ENCODE results near the gene TLE3. TPM values are rescaled to one million over a fixed set of nuclear protein-coding genes. Genes with fewer than 3 reads are reported as not detected.
"Not testable (repeated sequence)": the region's sequence is repeated elsewhere in the genome, so short reads cannot be mapped to it uniquely, and the experiment has no call there.

TLE3 gene
- total RNA-seq = 13.4 TPM
- long read RNA-seq, partial matches to known transcripts = 2 of 6 reads
- long read RNA-seq, other reads (novel, unspliced or antisense) = 4 of 6 reads

DNA sequence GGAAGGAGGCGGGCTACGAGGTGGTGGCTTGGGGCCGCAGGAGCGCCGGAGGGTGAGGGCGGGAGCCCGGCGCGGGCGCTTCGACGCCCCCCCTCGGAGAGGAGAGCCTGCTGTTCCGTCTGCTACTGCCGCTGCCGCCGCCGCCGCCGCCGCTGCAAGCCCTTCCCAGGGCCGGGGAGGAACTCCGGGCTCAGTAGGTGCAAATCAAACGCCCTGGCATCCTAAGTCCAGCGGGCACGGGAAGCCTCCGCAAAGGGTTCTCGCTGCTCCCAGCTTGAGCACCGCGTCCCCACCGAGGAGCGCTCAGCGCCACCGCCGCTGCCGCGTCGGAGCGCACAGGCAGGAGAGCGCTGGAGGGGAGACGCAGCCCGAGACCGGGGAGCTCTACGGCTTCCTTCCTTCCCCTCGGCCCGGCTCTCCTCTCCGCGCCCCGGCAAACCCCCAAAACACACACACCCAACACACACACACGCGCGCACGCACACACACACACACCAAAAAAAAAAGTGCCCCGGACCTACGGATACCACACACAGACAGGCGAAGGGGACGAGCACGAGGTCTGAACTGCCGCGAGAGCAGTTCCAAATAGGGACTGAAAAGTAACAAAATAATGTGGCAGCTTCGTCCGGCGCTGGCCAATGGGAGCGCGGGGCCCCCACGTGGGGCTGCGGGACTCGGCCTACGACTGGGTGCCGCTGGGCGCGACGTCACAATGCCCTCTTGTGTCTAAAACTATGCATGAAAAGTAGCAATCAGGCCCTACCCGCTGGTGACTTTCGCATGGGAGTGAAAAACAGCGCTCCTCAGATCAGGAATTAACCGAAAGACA is at the start of gene TLE3:
Gene TLE3 (minus strand): TSS at position 597 of the 832 bp plus-strand sequence. CDS start 1,119 bp downstream, outside the sequence.
- intact Hi-C loops (cut with DNase I) = no loop called here
- DNase-seq (peak; percentile 100), ATAC-seq (ENCODE audit: poor library complexity) (peak; percentile 71)

- no peak for ATAC-seq (ENCODE audit: poor library complexity)
- intact Hi-C loops (cut with DNase I) = no loop called here
- no peak for DNase-seq
These were observed 49.6 kb upstream of the TLE3 start for GRCh38 chr15:70147178-70147760.

DNA sequence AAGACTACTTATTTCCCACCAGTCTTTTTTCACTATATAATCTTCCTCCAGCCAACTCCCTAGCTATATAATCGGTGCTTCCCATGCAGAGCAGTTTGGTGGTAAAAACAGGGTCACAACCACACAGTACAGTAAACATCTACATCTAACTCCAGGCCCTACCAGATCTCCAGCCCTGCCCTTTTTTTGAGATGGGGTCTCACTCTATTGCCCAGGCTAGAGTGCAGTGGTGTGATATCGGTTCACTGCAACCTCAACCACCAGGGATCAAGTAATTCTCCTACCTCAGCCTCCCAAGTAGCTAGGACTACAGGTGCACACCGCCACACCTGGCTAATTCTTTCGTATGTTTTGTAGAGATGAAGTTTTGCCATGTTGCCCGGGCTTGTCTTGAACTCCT is 49.1 kb upstream of the TLE3 start:
- no peak for DNase-seq

GRCh38 chr15:70146162-70146561 is 48.4 kb upstream of the TLE3 start:
- DNase-seq (no peak), ATAC-seq (ENCODE audit: poor library complexity) (no peak)

More for the DNA sequence above, 49.1 kb upstream of the TLE3 start:
- ATAC-seq (ENCODE audit: poor library complexity) = no peak
- intact Hi-C loops (cut with DNase I) = no loop called here

DNA sequence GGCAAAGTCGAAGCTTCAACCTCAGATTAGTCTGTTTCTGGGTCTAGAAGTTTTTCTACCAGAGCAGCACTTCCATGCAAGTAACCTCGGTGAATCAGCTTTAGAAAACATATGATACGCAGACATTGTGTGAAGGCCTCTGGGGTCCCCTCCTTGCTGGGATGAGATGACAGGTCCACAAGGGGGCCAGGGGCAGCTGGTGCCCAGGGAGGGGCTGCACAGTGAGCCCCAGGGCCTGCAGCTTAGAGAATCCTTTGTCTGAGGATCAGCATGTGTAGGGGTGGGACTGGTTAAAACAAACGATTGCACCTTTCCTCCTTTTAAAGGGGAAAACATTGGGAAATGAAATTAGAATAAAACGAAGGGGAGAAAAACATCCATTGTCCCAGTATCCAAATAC is 47.5 kb upstream of the TLE3 start:
- intact Hi-C loops (cut with DNase I) = no loop called here
- ATAC-seq (ENCODE audit: poor library complexity) = no peak

More at GRCh38 chr15:70146162-70146561, 48.4 kb upstream of the TLE3 start:
- intact Hi-C loops (cut with DNase I) = no loop called here

DNA sequence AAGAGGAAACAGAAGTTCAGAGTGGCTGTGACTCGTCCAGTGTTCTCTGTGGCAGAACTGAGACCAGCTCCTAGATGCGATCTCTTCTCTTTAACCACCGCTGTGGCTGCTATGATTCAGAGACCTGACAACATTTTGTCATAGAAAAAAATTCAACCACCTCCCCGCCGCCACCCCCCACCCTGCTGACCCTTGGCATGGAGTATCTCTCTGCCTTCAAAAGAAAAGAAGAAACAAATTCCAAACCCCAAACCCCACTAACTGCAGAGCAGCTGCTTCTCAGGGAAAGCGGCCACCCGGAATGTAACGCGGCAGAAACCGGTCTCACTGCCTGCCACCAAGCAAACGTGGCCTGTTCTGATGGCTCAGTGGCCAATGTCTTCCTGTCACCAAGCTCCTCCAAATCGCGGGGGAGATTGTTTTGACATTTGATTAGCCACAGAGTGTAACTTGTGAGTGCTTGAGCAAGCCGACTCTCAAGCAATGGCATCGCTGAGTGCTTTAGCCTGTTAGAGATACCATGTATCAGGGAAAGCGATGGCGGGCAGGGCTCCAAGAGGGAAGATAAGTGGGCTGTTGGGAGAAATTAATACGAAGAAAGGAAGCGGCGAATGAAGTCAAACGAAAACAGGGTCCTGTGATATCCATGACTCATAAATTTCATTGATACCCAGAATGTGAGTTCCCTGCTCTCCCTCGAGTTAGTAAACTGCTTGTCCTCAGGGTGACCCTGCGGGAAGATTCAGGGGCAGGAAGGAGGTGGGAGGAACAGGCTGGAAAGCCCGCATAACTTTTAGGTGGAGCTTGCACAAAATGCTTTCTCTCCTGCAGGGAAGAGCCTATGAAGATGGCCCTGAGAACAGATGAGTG is 44.8 kb upstream of the TLE3 start:
- intact Hi-C loops (cut with DNase I) = no loop called here
- DNase-seq = peak; percentile 80
- ATAC-seq (ENCODE audit: poor library complexity) = peak; percentile 88

More for the DNA sequence above, 47.5 kb upstream of the TLE3 start:
- DNase-seq = no peak

- no peak for DNase-seq
- intact Hi-C loops (cut with DNase I) = no loop called here
- no peak for ATAC-seq (ENCODE audit: poor library complexity)
These were observed 44.3 kb upstream of the TLE3 start for GRCh38 chr15:70142072-70142321.

DNA sequence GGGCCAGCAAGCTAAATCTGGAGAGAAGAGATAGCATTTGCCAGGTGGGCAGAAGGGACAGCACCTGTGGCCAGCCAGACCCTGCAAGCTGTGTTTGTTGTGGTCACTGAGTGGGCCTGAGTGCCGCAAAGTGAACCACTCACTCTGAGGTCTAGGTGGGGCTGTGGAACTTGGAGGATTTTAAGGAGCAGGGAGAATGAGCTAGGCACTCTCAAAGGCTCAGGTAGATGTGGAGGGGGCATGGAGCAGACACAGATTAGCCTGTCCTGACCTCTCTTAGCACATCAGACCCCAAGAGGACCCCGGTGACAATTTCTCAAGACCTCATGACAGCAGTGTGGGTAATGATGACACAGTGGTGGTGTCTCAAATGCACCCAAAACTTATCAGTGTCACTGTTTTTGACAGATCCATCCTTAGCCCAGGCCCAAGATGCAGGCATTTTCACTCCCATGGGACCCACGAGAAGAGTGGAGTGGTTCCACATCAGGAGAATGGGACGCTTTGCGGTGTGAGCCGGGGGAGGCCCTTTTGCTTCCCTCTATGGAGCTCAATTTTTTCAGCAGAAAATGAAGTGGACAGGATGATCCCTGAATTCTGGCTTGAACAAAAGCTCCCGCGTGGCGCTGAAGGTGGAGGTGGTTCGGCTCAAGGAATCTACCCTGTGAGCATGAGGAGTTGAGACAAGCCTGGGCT is 43.8 kb upstream of the TLE3 start:
- intact Hi-C loops (cut with DNase I) = no loop called here
- ATAC-seq (ENCODE audit: poor library complexity) = peak; percentile 15
- DNase-seq = no peak

GRCh38 chr15:70140543-70141375 is 43.0 kb upstream of the TLE3 start:
- ATAC-seq (ENCODE audit: poor library complexity) (peak; percentile 47), DNase-seq (no peak)
- intact Hi-C loops (cut with DNase I) = no loop called here

DNA sequence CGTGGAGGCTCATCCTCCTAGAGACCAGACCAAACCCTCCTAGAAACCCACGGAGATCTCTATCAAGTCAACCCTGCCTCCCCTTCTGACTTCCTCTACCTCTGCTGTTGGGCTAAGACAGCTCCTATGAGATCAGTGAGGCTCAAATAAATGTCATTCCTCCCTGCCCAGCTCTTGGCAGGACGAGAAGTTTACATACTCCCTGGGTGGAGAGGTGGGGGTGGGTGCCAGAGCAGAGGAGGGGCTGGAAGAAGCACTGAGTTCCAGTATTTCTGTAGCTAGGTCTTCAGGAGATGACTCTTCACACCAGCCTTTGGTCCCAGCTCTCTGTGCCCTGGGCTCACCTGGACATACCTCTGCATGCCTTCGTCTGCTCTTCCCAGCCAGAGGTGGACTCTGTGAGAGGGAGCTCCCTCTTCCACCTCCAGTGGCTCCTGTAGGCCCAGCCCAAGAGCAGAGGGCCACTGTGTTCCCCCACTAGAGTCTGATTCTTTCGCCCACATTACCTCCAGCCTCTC is 42.4 kb upstream of the TLE3 start:
- intact Hi-C loops (cut with DNase I) = no loop called here
- ATAC-seq (ENCODE audit: poor library complexity) (no peak), DNase-seq (no peak)

DNA sequence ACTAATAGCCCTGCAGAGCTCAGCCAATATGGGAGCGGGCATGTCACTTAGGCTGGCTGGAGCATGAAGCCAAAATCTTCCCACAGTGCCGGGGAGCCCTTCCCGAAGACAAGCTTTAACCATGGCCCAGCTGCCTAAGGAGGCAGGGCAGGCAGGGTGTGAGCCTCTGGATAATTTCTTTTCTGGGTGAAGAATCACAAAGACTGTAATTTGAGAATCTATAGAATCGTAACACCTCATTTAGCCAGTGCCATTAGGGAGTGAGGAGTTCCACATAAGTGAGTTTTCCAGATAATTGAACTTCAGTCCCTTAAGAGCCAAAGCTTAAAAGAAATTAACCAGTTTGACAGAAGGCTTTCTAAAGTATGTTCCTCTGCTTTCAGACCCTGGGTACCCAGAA is 40.2 kb upstream of the TLE3 start:
- intact Hi-C loops (cut with DNase I) = no loop called here
- DNase-seq (no peak), ATAC-seq (ENCODE audit: poor library complexity) (no peak)

GRCh38 chr15:70137021-70137420 is 39.3 kb upstream of the TLE3 start:
- intact Hi-C loops (cut with DNase I); DNase-seq; ATAC-seq (ENCODE audit: poor library complexity): not testable (repeated sequence)

GRCh38 chr15:70133781-70134421 is 36.2 kb upstream of the TLE3 start:
- intact Hi-C loops (cut with DNase I) = no loop called here
- no peak for DNase-seq
- ATAC-seq (ENCODE audit: poor library complexity) = no peak

DNA sequence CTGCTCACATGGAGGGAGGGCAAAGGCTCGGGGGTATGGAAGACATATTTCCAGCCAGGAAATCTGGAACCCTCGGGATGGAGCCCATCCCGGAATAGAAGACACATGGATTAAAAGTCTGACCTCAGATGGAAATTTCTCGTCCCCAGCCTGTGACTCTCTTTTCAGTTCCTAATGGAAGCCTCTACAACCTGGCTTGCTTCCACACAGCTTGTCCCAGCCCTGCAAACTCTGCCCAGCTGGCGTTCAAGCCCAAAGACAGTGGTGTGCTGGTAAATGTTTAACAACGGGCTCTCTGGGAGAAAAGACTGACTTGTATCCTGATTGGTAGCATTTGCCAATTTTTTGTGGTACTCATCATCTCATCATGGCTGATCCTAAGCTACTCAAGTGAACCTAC is 35.6 kb upstream of the TLE3 start:
- intact Hi-C loops (cut with DNase I) = no loop called here
- peak; percentile 54 for ATAC-seq (ENCODE audit: poor library complexity)
- no peak for DNase-seq

GRCh38 chr15:70132571-70132970 is 34.9 kb upstream of the TLE3 start:
- intact Hi-C loops (cut with DNase I) = no loop called here
- DNase-seq = no peak
- ATAC-seq (ENCODE audit: poor library complexity) = no peak

GRCh38 chr15:70132139-70132538 is 34.4 kb upstream of the TLE3 start:
- no peak for DNase-seq
- peak; percentile 93 for ATAC-seq (ENCODE audit: poor library complexity)
- intact Hi-C loops (cut with DNase I) = no loop called here

DNA sequence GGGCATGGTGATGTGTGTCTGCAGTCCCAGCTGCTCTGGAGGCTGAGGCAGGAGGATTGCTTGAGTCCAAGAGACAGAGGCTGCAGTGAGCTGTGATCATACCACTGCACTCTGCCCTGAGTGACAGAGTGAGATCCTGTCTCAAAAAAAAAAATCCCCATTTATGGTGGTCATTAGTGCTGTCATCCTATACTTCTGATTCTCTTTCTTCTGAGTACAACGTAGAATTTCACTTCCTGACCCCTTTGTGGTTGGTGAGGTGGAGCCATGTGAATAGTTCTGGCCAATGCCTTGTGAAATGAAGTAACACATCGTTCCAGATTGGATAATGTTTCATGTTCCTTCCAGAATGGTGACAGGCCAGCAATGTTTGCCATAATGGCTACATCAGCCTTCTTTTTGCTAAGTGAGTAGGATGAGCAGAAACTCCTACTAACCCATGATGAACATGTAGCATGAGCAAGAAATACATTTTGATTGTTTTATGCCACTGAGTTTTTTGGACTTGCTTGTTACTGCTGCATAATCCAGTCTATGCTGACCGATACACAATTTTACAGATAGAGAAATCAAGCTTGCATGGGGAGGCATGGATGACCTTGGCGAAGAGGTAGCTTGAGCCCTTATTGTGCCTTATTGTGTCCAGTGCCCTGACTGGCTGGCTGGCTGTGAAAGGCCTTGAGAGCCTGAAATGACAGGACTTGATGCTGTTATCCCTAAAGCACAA is 30.9 kb upstream of the TLE3 start:
- intact Hi-C loops (cut with DNase I) = no loop called here
- DNase-seq (no peak), ATAC-seq (ENCODE audit: poor library complexity) (no peak)

All from Right ventricle myocardium superior (tissue), 1 donor.